Duodenal mucosa (tissue), 2 donors: ENCODE results near the gene BBS12.

Experiments
- H3K27ac ChIP-seq: one replicate; pipeline ENCODE4 v1.7.0; 2013; ENCODE audit warnings: low read depth, low read length
- H3K27me3 ChIP-seq, 2 donors: one replicate each; pipeline ENCODE4 v1.7.0; 2013; ENCODE audit warnings: low read length in 2 of 2, control low read depth in 1 of 2; ENCODE audit not compliant: insufficient read depth in 2 of 2, control insufficient read depth in 1 of 2
- H3K36me3 ChIP-seq, 2 donors: one replicate each; pipeline ENCODE4 v1.7.0; 2013; ENCODE audit warnings: low read length in 2 of 2, control low read depth in 1 of 2; ENCODE audit not compliant: insufficient read depth in 2 of 2, control insufficient read depth in 1 of 2
- H3K4me1 ChIP-seq, 2 donors: one replicate each; pipeline ENCODE4 v1.7.0; 2013; ENCODE audit warnings: low read length in 2 of 2, control low read depth in 1 of 2; ENCODE audit not compliant: insufficient read depth in 2 of 2, control insufficient read depth in 1 of 2
- H3K4me3 ChIP-seq, 2 donors: one replicate each; pipeline ENCODE4 v1.7.0; 2013; ENCODE audit warnings: low read length in 2 of 2, low read depth in 1 of 2
- H3K9ac ChIP-seq, 2 donors: one replicate each; pipeline ENCODE4 v1.7.0; 2013; ENCODE audit warnings: low read length in 2 of 2, low read depth in 1 of 2
- H3K9me3 ChIP-seq, 2 donors: one replicate each; pipeline ENCODE4 v1.7.0; 2013; ENCODE audit warnings: low read length in 2 of 2, control low read depth in 1 of 2; ENCODE audit not compliant: control insufficient read depth in 1 of 2

The BBS12 gene

DNA sequence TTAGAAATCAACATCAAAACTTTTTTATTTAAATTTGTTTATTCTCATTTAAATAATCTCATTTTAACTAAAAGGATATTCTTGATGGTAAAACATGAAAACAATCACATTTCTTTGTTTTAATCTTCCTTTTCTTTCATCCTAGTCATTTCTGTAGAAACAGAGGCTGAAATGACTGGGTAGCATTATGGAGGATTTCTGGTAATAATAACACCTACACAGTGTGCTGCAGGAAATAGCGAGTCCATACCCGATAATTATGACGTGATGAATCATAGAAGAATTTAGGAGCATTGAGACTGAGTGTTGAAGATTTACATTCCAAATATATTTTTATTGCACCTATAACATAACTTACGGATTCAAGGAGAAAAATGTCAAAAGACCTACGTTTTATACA is 31.4 kb upstream of the BBS12 start:
- no peaks in the 10 kb centered on the region for H3K9me3 ChIP-seq
- no peaks in the 10 kb centered on the region for H3K27me3 ChIP-seq
- H3K27ac ChIP-seq = no peak overlapping the region
- H3K36me3 ChIP-seq = no peaks in the 10 kb centered on the region
- no peaks in the 10 kb centered on the region for H3K4me1 ChIP-seq
- no peak overlapping the region for H3K4me3 ChIP-seq
- H3K9ac ChIP-seq = no peak overlapping the region

DNA sequence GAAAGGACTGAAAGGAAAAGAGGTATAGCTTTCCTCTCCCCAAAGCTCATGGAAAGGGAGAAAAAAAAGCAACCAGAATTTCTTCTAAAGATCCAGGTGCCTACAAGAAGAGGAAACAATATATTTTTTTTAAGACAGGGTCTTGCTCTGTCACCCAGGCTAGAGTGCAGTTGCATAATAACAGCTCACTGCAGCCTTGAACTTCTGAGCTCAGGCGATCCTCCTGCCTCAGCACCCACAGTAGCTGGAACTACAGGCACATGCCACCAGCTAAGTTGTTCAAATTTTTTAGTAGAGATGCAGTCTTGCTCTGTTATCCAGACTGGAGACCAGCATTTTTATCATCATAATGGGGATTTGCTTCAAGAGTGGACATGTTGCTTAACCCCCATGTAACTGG is 30.5 kb upstream of the BBS12 start:
- H3K9me3 ChIP-seq = no peaks in the 10 kb centered on the region
- no peaks in the 10 kb centered on the region for H3K4me1 ChIP-seq
- H3K27me3 ChIP-seq = no peaks in the 10 kb centered on the region
- H3K4me3 ChIP-seq = no peak overlapping the region
- H3K9ac ChIP-seq = no peak overlapping the region
- no peaks in the 10 kb centered on the region for H3K36me3 ChIP-seq
- no peak overlapping the region for H3K27ac ChIP-seq

- Histone ChIP-seq H3K4me3 (no peak overlapping the region), H3K9me3 (no peaks in the 10 kb centered on the region), H3K27ac (no peak overlapping the region)
Observed at GRCh38 chr4:122702939-122703338, 29.6 kb upstream of the BBS12 start.

GRCh38 chr4:122703868-122704267 is 28.6 kb upstream of the BBS12 start:
- H3K4me1 ChIP-seq = no peaks in the 10 kb centered on the region
- no peak overlapping the region for H3K27ac ChIP-seq
- H3K36me3 ChIP-seq = no peaks in the 10 kb centered on the region
- no peaks in the 10 kb centered on the region for H3K27me3 ChIP-seq
- H3K9me3 ChIP-seq = no peaks in the 10 kb centered on the region
- no peak overlapping the region for H3K9ac ChIP-seq
- H3K4me3 ChIP-seq = no peak overlapping the region

More at GRCh38 chr4:122702939-122703338, 29.6 kb upstream of the BBS12 start:
- H3K36me3 ChIP-seq = no peaks in the 10 kb centered on the region
- H3K4me1 ChIP-seq = no peaks in the 10 kb centered on the region
- H3K27me3 ChIP-seq = no peaks in the 10 kb centered on the region
- no peak overlapping the region for H3K9ac ChIP-seq

GRCh38 chr4:122705009-122705408 is 27.5 kb upstream of the BBS12 start:
- no peak overlapping the region for H3K9ac ChIP-seq
- no peaks in the 10 kb centered on the region for H3K27me3 ChIP-seq
- no peaks in the 10 kb centered on the region for H3K4me1 ChIP-seq
- no peak overlapping the region for H3K27ac ChIP-seq
- H3K4me3 ChIP-seq = no peak overlapping the region
- no peaks in the 10 kb centered on the region for H3K36me3 ChIP-seq
- H3K9me3 ChIP-seq = no peaks in the 10 kb centered on the region

DNA sequence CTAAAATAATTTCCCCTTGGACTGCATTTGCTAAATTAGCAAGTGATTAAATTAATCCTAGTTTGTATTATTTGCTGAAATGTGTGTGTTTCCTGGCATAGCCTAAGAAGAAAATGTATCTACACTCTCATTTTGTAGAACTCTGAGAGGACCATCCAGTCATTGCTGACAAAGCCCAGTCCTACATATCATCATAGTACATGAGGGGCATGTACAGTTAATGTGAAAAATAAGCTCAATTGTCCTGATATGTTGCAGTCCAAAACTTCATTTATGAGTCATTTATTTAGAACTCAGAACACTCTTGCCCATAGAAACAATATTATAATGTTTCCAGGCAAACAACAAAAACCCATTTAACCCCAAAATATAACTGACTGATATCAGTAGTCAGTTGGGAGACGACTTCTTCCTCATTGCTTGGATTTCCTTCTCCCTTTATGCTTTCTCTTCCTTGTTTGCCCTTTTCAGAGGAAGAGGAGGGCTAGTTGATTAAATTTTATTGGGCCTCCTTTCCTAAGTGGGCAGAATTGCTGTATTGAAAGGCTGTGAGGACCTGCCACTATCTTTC is 26.9 kb upstream of the BBS12 start:
- Histone ChIP-seq H3K9me3 (no peaks in the 10 kb centered on the region), H3K9ac (no peak overlapping the region), H3K4me3 (no peak overlapping the region), H3K27me3 (no peaks in the 10 kb centered on the region), H3K27ac (no peak overlapping the region), H3K36me3 (no peaks in the 10 kb centered on the region), H3K4me1 (no peaks in the 10 kb centered on the region)

DNA sequence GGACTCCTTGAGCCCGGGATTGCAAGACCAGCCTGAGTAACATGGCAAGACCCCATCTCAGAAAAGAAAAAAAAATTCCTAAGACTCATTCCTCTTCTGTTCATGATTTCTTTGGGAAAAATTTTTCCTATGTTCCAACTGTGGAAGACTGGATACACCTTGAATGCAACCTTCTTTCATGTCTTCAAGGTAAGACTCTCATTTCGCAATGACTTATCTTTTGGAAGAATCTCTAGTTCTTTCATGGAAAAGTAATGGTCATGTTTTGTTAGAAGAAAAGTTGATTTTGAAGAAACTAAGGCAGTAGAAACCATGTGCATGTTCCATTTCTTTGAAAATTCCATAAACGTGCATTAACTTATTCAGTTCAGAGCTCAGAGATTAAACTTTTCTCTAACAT is 26.0 kb upstream of the BBS12 start:
- Histone ChIP-seq H3K9ac (no peak overlapping the region), H3K27me3 (no peaks in the 10 kb centered on the region), H3K4me1 (no peaks in the 10 kb centered on the region)

GRCh38 chr4:122707497-122707896 is 25.0 kb upstream of the BBS12 start:
- H3K4me1 ChIP-seq = no peaks in the 10 kb centered on the region
- H3K9ac ChIP-seq = no peak overlapping the region
- no peaks in the 10 kb centered on the region for H3K9me3 ChIP-seq
- no peak overlapping the region for H3K27ac ChIP-seq
- no peaks in the 10 kb centered on the region for H3K27me3 ChIP-seq
- H3K4me3 ChIP-seq = no peak overlapping the region
- no peaks in the 10 kb centered on the region for H3K36me3 ChIP-seq

More for the DNA sequence above, 26.0 kb upstream of the BBS12 start:
- H3K4me3 ChIP-seq = no peak overlapping the region
- H3K27ac ChIP-seq = no peak overlapping the region
- no peaks in the 10 kb centered on the region for H3K36me3 ChIP-seq
- H3K9me3 ChIP-seq = no peaks in the 10 kb centered on the region

- Histone ChIP-seq H3K9ac (no peak overlapping the region), H3K27me3 (no peaks in the 10 kb centered on the region)
Observed at GRCh38 chr4:122709236-122709635, 23.3 kb upstream of the BBS12 start.

DNA sequence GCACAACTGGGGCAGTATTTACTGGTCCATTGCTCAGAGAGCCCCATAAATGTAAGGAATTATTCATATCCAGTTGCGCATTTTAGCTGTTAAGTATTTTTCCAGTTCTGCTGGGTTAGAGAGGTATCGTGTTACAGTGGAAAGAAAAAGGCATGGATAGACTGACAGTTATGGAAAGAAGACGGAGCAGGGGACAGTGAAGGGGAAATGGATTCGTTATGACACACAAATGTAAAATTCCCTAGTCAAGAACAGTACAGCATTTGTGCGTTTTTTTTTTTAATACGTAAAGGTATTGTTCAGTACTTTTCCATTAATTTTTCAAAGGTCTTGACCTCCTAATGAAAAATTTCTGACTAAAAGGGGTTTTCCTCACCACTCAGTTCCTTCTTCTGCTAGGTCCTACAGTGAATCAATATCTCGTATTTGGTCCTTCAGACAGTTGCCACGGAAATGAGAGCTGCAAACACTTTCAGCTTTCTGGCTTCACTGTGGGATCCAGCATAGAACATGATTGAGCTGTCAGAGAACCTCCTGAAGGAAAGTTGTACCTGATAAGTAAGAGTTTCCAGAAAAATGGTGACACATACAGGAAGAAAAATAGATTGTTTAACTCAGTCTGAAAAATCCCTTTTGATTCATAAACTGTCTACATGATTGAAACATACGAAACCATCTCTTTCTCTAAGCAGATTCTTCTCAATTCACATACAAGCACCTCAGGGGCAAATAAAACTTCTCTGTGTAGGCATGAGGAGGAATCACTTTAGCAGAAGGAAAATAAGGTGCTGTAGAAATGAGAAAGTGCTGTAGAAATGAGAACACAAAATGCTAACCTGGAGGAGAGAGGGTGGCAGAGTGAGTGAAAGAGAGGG is 21.8 kb upstream of the BBS12 start:
- Histone ChIP-seq H3K27me3 (no peaks in the 10 kb centered on the region), H3K27ac (no peak overlapping the region), H3K9me3 (no peaks in the 10 kb centered on the region), H3K4me3 (no peak overlapping the region), H3K4me1 (no peaks in the 10 kb centered on the region), H3K9ac (no peak overlapping the region), H3K36me3 (no peaks in the 10 kb centered on the region)

More at GRCh38 chr4:122709236-122709635, 23.3 kb upstream of the BBS12 start:
- Histone ChIP-seq H3K27ac (no peak overlapping the region), H3K4me3 (no peak overlapping the region), H3K4me1 (no peaks in the 10 kb centered on the region), H3K9me3 (no peaks in the 10 kb centered on the region), H3K36me3 (no peaks in the 10 kb centered on the region)
